Gastrocnemius medialis (tissue), 4 donors: ENCODE measurements around the gene LMCD1. TPM values are rescaled to one million over a fixed set of nuclear protein-coding genes. Genes with fewer than 3 reads are reported as not detected.

ENCODE experiments used
- ATAC-seq, 2 donors: fragments of 150-250 bp; one replicate each; pipeline ENCODE4 v1.9.1; 2016
- DNase-seq, 2 donors: peaks; one replicate each; pipeline ENCODE4 v3.0.0-alpha.2; 2019
- H3K27ac ChIP-seq, 4 donors: fragments of 200-600 bp; sonication (generic); 1 replicate in 1 of 4; 2 replicates in 3 of 4; pipeline ENCODE4 v1.5.1; 2016 to 2018; ENCODE audit warnings: mild to moderate bottlenecking in 2 of 4, moderate library complexity in 1 of 4
- H3K27me3 ChIP-seq, 3 donors: fragments of 200-600 bp; sonication (generic) in 2 of 3; 1 replicate in 1 of 3; 2 replicates in 2 of 3; pipeline versions ENCODE4 v1.5.1 to v1.6.0; 2016 to 2019; ENCODE audit warnings: mild to moderate bottlenecking in 1 of 3, moderate library complexity in 1 of 3
- H3K36me3 ChIP-seq, 2 donors: fragments of 200-600 bp; sonication (generic) in 1 of 2; one replicate each; pipeline ENCODE4 v1.5.1; 2017 to 2018
- H3K4me1 ChIP-seq, 2 donors: fragments of 200-600 bp; sonication (generic) in 1 of 2; one replicate each; pipeline ENCODE4 v1.5.1; 2016 to 2017; ENCODE audit warnings: mild to moderate bottlenecking in 2 of 2
- H3K4me3 ChIP-seq, 4 donors: fragments of 200-600 bp; sonication (generic) in 3 of 4; 1 replicate in 1 of 4; 2 replicates in 3 of 4; pipeline ENCODE4 v1.5.1; 2016 to 2019; ENCODE audit warnings: mild to moderate bottlenecking in 2 of 4
- H3K9me3 ChIP-seq, 3 donors: fragments of 200-600 bp; sonication (generic) in 2 of 3; 1 replicate in 1 of 3; 2 replicates in 2 of 3; pipeline ENCODE4 v1.5.1; 2016 to 2019
- CTCF ChIP-seq, 5 experiments: fragments of 450-650 bp in 3 of 5; fragments of 200-600 bp in 2 of 5; sonication (generic) in 2 of 5; IDR thresholded peaks in 4 of 5; conservative IDR thresholded peaks in 1 of 5; 1 replicate in 4 of 5; 2 replicates in 1 of 5; pipeline ENCODE4 v1.5.1; 2016 to 2019; ENCODE audit warnings: antibody characterized with exemption in 5 of 5, mild to moderate bottlenecking in 3 of 5, moderate library complexity in 3 of 5
- POLR2A ChIP-seq, 2 donors: fragments of 450-650 bp; IDR thresholded peaks; one replicate each; pipeline ENCODE4 v1.6.1; 2017; ENCODE audit warnings: antibody characterized with exemption in 2 of 2, mild to moderate bottlenecking in 2 of 2, moderate library complexity in 2 of 2
- in situ Hi-C, 4 donors: fragments of 200-750 bp; cut with MboI; loops; one replicate each; pipeline versions ENCODE4 v1.15.0 to v1.8.0; 2017; ENCODE audit warnings: low sequenced_read_pairs in 4 of 4
- intact Hi-C: fragments of 100-400 bp; cut with DNase I; formaldehyde crosslinking; loops from one replicate; pipeline ENCODE4 v1.15.1; 2023; ENCODE audit warnings: low total_unique reads
- total RNA-seq, 4 donors: library from RNA; depleted of rRNA; stranded (reverse); fragments of >200 nt; gene quantifications; one replicate each; pipeline versions ENCODE4 v1.1.0 to v1.2.3, GENCODE V29; 2016

LMCD1 gene
- total RNA-seq, 4 donors from 2014 or later, result 96.0 to 581 (median 167) TPM

GRCh38 chr3:8571256-8571655 is 69.6 kb downstream of the LMCD1 start:
- peaks cover 0 to 45% of the 10 kb centered on the region in 2 donors for H3K36me3 ChIP-seq
- no peak for TF ChIP-seq CTCF (IDR thresholded peaks at IDR 0.05 in 4 of 5, conservative IDR thresholded peaks at IDR 0.05 in 1 of 5)
- TF ChIP-seq POLR2A (IDR thresholded peaks at IDR 0.05), result no peak
- H3K27ac ChIP-seq, result peak overlapping the region; percentile 12 to 93 (median 57)
- ATAC-seq, result no peak
- intact Hi-C loops (no loop called here), in situ Hi-C loops (no loop called here)
- no peak overlapping the region for H3K4me3 ChIP-seq
- no peaks in the 10 kb centered on the region for H3K9me3 ChIP-seq
- H3K4me1 ChIP-seq, result peaks cover 48 to 65% of the 10 kb centered on the region in 2 donors
- DNase-seq, result no peak
- H3K27me3 ChIP-seq, result no peaks in the 10 kb centered on the region

- Histone ChIP-seq H3K9me3 (no peaks in the 10 kb centered on the region), H3K4me3 (no peak overlapping the region), H3K27me3 (no peaks in the 10 kb centered on the region), H3K36me3 (peaks cover 0 to 24% of the 10 kb centered on the region in 2 donors), H3K27ac (peak overlapping the region; percentile 57 to 93 (median 60)), H3K4me1 (peaks cover 50 to 64% of the 10 kb centered on the region in 2 donors)
- TF ChIP-seq POLR2A (IDR thresholded peaks at IDR 0.05) (no peak), CTCF (IDR thresholded peaks at IDR 0.05 in 4 of 5, conservative IDR thresholded peaks at IDR 0.05 in 1 of 5) (no peak)
- intact Hi-C loops (no loop called here), in situ Hi-C loops (no loop called here)
- no peak for DNase-seq
- ATAC-seq, result no peak
Measured at GRCh38 chr3:8573342-8573926, 71.8 kb downstream of the LMCD1 start.

GRCh38 chr3:8574040-8574669 is 72.5 kb downstream of the LMCD1 start:
- H3K4me1 ChIP-seq, result peaks cover 57 to 59% of the 10 kb centered on the region in 2 donors
- no peak overlapping the region for H3K4me3 ChIP-seq
- no peak for TF ChIP-seq CTCF (IDR thresholded peaks at IDR 0.05 in 4 of 5, conservative IDR thresholded peaks at IDR 0.05 in 1 of 5)
- TF ChIP-seq POLR2A (IDR thresholded peaks at IDR 0.05), result no peak
- in situ Hi-C loops (no loop called here), intact Hi-C loops (no loop called here)
- H3K36me3 ChIP-seq, result peaks cover 0 to 17% of the 10 kb centered on the region in 2 donors
- H3K27ac ChIP-seq, result peak overlapping the region; percentile 57 to 93 (median 60)
- DNase-seq (no peak), ATAC-seq (peak in 1 of 2 donors; percentile 33)
- no peaks in the 10 kb centered on the region for H3K27me3 ChIP-seq
- no peaks in the 10 kb centered on the region for H3K9me3 ChIP-seq

- Histone ChIP-seq H3K9me3 (no peaks in the 10 kb centered on the region), H3K36me3 (peaks cover 0 to 12% of the 10 kb centered on the region in 2 donors), H3K27me3 (no peaks in the 10 kb centered on the region), H3K4me3 (no peak overlapping the region), H3K4me1 (peaks cover 57 to 59% of the 10 kb centered on the region in 2 donors), H3K27ac (peak overlapping the region; percentile 57 to 93 (median 60))
- no peak for DNase-seq
- no peak for ATAC-seq
- in situ Hi-C loops (no loop called here), intact Hi-C loops (no loop called here)
- TF ChIP-seq POLR2A (IDR thresholded peaks at IDR 0.05) (no peak), CTCF (IDR thresholded peaks at IDR 0.05 in 4 of 5, conservative IDR thresholded peaks at IDR 0.05 in 1 of 5) (no peak)
Measured at GRCh38 chr3:8574670-8575322, 73.2 kb downstream of the LMCD1 start.
